GM21381 (cell line): ENCODE measurements around the gene TFB1M.
"Not testable (repeated sequence)": the region's sequence is repeated elsewhere in the genome, so short reads cannot be mapped to it uniquely, and the experiment has no call there.

Experiments
- ATAC-seq: cut with Tn5 transposase; IDR thresholded peaks from one replicate; pipeline ENCODE4 v1.9.1; 2021; ENCODE audit warnings: mild to moderate bottlenecking, moderate library complexity; ENCODE audit not compliant: unreplicated experiment

Gene TFB1M

GRCh38 chr6:155330133-155330734 is 15.9 kb upstream of the TFB1M start:
- ATAC-seq, result no peak

DNA sequence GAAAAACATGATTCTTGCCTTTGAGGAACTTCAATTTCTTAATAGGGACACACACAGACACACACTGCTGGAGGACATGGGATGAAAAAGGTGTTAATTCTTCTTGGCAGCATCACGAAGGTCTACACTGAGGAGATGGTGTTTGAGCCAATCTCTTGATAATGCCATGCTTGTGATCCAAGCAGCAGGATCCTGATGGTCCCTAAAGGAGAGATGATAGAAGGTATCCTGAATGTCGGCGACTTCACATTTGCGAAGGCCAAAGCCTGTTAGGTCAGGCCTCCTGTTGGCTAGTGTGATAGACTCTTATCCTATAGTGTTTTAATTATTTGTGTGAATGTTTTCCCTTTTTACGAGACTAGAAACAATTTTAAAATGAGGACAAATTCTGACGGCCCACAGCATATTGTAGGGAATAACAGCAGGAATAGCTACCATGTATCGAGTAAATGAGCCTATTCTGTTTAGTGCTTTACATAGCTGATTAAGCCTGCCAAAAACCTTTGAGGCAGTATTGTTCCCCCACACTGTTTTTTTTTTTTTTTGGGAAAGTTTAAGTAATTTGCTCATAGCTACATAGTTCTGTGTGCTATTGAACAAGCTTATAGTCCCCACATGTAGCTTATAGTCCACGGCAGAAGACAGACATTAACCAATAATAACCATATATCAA is 15.3 kb upstream of the TFB1M start:
- ATAC-seq, result no peak

- no peak for ATAC-seq
Measured at GRCh38 chr6:155328539-155329459, 14.5 kb upstream of the TFB1M start.

GRCh38 chr6:155328074-155328538 is 13.8 kb upstream of the TFB1M start:
- no peak for ATAC-seq

DNA sequence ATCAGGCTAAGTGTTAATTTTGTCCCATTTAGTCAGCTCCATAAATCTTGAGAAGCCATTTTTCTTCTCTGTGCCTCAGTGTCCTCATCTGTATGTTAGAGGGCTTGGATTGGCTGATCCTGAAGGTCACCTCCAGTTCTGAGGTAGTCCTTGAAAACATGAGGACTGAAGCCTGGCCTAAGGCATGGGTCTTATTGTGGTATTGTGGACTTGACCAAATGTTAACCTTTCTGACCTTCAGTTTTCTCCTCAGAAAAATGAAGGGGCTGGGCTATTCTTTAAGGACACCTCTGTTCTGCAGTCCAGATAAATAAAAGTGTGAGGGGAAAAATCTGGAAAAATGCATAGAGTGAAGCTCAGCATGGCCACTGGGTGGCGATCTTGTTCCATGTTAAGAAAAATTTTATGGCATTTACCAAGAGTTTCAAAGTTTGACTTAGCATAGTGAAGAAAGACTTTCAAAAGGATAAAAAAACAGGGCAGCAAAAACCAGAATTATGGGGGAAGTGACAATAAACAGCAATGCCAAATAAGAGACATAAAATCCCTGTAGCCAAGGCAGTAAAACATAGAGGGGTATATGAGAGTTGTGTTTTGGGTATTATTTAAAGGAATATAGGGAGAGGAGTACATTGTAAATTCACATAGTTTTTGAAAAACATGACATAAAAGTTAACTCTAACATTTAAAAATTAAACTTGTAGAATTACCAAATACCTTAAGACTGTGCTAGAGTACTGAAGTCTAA is 13.2 kb upstream of the TFB1M start:
- ATAC-seq, result peak; percentile 64

- ATAC-seq, result no peak
Measured at GRCh38 chr6:155325700-155326516, 11.6 kb upstream of the TFB1M start.

GRCh38 chr6:155324993-155325392 is 10.7 kb upstream of the TFB1M start:
- ATAC-seq, result no peak

GRCh38 chr6:155324172-155324571 is 9.9 kb upstream of the TFB1M start:
- no peak for ATAC-seq

DNA sequence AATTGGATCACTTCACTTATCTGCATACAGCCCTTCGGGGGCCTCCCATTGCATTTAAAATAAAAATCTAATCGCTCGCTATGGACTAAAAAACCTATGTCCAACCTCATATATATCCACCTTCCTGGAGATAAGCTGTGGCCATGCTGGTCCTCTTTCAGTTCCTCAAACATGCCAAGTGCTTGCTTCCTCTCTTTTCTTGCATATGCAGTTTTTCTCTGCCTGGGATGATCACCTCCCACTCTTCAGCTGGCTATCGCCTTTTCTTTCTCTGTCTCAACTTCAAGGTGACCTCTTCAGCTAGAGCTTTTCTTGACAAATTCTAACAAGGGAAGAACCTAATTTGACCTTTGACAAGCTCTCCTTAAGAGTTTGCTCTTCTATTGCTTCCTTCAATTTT is 5.6 kb upstream of the TFB1M start:
- ATAC-seq, result no peak

GRCh38 chr6:155317186-155317585 is 2.9 kb upstream of the TFB1M start:
- ATAC-seq, result no peak

- ATAC-seq, result no peak
Measured at GRCh38 chr6:155316419-155316818, 2.1 kb upstream of the TFB1M start.

- no peak for ATAC-seq
Measured at GRCh38 chr6:155315516-155315871, 1.2 kb upstream of the TFB1M start.

- ATAC-seq, result peak; percentile 52
Measured at GRCh38 chr6:155314773-155315515, 660 bp upstream of the TFB1M start.

DNA sequence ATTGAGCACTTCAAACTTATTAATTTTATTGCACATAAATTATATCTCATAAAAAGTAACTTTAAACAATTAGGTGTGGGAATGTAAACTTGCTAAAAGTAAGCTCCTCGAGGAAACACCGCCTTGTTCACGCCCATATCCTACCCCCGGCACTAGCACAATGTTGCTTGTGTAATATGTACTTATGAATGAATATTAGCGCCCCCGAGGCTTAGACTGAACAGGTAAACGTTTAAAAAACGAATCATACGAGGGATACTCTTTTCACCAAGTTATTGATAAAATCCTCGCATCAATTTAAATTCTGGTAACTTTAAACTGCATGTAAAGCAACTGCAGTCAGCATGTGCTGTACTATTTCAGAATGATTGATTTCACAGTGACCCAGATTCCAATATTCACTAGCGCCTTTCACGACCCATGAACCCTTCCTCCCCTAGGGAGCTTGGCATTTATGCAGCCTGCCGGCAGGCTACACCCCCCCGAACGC is 637 bp downstream of the TFB1M start:
- ATAC-seq, result peak; percentile 13

GRCh38 chr6:155312950-155313349 is 1.3 kb downstream of the TFB1M start:
- ATAC-seq, result not testable (repeated sequence)

- no peak for ATAC-seq
Measured at GRCh38 chr6:155311583-155311982, 2.7 kb downstream of the TFB1M start.

GRCh38 chr6:155311086-155311485 is 3.2 kb downstream of the TFB1M start:
- no peak for ATAC-seq

- ATAC-seq, result no peak
Measured at GRCh38 chr6:155310596-155310995, 3.7 kb downstream of the TFB1M start.

- ATAC-seq, result no peak
Measured at GRCh38 chr6:155309150-155309549, 5.1 kb downstream of the TFB1M start.
